ENCODE data around the gene PPP1R15B.

DNA sequence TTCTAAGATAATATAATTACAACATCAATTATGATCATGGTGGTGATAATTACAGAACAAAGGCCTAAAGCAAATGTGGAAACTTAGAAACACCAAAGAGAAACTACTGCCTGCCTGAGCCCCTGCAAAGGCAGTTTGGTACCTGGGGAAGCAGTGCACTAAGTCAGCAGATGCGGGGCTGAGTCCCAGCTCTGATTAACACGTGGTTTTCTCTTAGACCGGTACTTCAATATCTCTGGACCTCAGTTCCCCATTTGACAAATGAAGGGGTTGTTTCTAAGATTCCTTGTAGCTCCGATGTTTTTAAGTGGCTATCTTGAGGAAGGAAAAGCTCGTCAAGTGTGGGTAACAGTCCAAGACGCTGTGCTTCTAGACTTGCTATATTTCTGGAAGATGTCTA is 35.2 kb downstream of the PPP1R15B start:
- TF ChIP-seq CTCF (IDR thresholded peaks at IDR 0.05) (no peak), EP300 (IDR thresholded peaks at IDR 0.05) (no peak)

Measured in gastroesophageal sphincter (tissue), 3 donors.